K562 (cell line): ENCODE data around the gene ANKLE1. TPM values are rescaled to one million over a fixed set of nuclear protein-coding genes. Genes with fewer than 3 reads are reported as not detected.

Experiments
- FOXA1 ChIP-seq: fragments of 450-650 bp; IDR thresholded peaks from 2 replicates; pipeline ENCODE4 v1.6.1; 2016; ENCODE audit warnings: mild to moderate bottlenecking, borderline replicate concordance
- FOXM1 ChIP-seq, 2 experiments: fragments of 450-650 bp in 1 of 2; sonication (generic) in 1 of 2; formaldehyde crosslinking in 1 of 2; IDR thresholded peaks; 2 replicates each; pipeline versions ENCODE4 v1.6.1 to v1.9.0; 2017 to 2022; ENCODE audit warnings: low read depth in 2 of 2, mild to moderate bottlenecking in 2 of 2, missing genetic modification reagents in 1 of 2, moderate library complexity in 1 of 2
- GATAD2A ChIP-seq: fragments of 450-650 bp; IDR thresholded peaks from 2 replicates; pipeline ENCODE4 v1.6.1; 2017
- LARP7 ChIP-seq: fragments of 450-650 bp; IDR thresholded peaks from 2 replicates; pipeline ENCODE4 v1.6.1; 2016
- MAZ ChIP-seq, 2 experiments: fragments of 450-650 bp in 1 of 2; sonication (generic) in 1 of 2; formaldehyde crosslinking; IDR thresholded peaks in 1 of 2; conservative IDR thresholded peaks in 1 of 2; 2 replicates each; pipeline versions ENCODE4 v1.4.0 to v1.5.0; 2020; ENCODE audit warnings: mild to moderate bottlenecking in 1 of 2, missing genetic modification reagents in 1 of 2
- MITF ChIP-seq: IDR thresholded peaks from 2 replicates; pipeline ENCODE4 v1.6.1; 2014; ENCODE audit warnings: antibody characterized with exemption
- RBBP5 ChIP-seq: fragments of 200-600 bp; sonication (generic); IDR thresholded peaks from 2 replicates; pipeline ENCODE4 v1.6.1; 2012; ENCODE audit warnings: borderline replicate concordance, mild to moderate bottlenecking, low read length, control low read depth, inconsistent platforms; ENCODE audit not compliant: insufficient read depth, poor library complexity, severe bottlenecking
- VEZF1 ChIP-seq: fragments of 200-800 bp; sonication (Bioruptor generic); IDR thresholded peaks from 2 replicates; pipeline ENCODE4 v1.6.1; 2017; ENCODE audit warnings: missing genetic modification characterization, missing compliant biosample characterization
- ZNF140 ChIP-seq: fragments of 250-450 bp; sonication (Bioruptor Pico); IDR thresholded peaks from 2 replicates; pipeline ENCODE4 v1.8.0; 2021; ENCODE audit warnings: moderate library complexity, mild to moderate bottlenecking, inconsistent platforms
- ZNF197 ChIP-seq: fragments of 200-800 bp; sonication (Bioruptor generic); IDR thresholded peaks from 2 replicates; pipeline ENCODE4 v1.6.1; 2016; ENCODE audit warnings: low read depth, missing genetic modification characterization, missing compliant biosample characterization
- ZNF408 ChIP-seq: fragments of 250-450 bp; sonication (Bioruptor Pico); IDR thresholded peaks from 2 replicates; pipeline ENCODE4 v1.4.0; 2020; ENCODE audit warnings: low read depth, mild to moderate bottlenecking, moderate library complexity
- ZNF740 ChIP-seq, 3 experiments: fragments of 200-800 bp in 1 of 3; sonication (Bioruptor generic) in 1 of 3; sonication (generic) in 1 of 3; formaldehyde crosslinking in 1 of 3; IDR thresholded peaks; 2 replicates each; pipeline versions ENCODE4 v1.6.1 to v1.8.0; 2016 to 2022; ENCODE audit warnings: mild to moderate bottlenecking in 2 of 3, missing compliant biosample characterization in 2 of 3, missing genetic modification characterization in 2 of 3, missing genetic modification reagents in 1 of 3
- ZNF780A ChIP-seq: fragments of 250-450 bp; sonication (Bioruptor Pico); IDR thresholded peaks from 2 replicates; pipeline ENCODE4 v1.5.0; 2021; ENCODE audit warnings: mild to moderate bottlenecking
- polyA plus RNA-seq, 8 experiments: library from polyadenylated mRNA; depleted of rRNA in 4 of 8; stranded (reverse) in 5 of 8; unstranded in 3 of 8; fragments of >200 nt; fragmentation: Nextera tagmentation in 2 of 8; fragmentation: Illumina TruSeq in 1 of 8; extraction: Ambion mirVana in 2 of 8; extraction: Trizol in 1 of 8; gene quantifications; 2 replicates each; pipeline versions ENCODE4 v1.2.1 to v1.2.3, GENCODE V29; 2011 to 2014; ENCODE audit warnings: inconsistent platforms in 1 of 8, missing spikeins in 1 of 8
- total RNA-seq, 7 experiments: library from RNA; depleted of rRNA in 6 of 7; stranded (reverse); fragments of >200 nt in 6 of 7; fragmentation: Illumina TruSeq in 2 of 7; extraction: Trizol in 2 of 7; gene quantifications; 2 replicates each; pipeline versions ENCODE4 v1.2.1 to v1.2.3, GENCODE V29; 2011 to 2021; ENCODE audit warnings: low replicate concordance in 1 of 7
- TF ChIP-seq, protein P1 (sequence below): fragments of 450-650 bp; formaldehyde crosslinking; IDR thresholded peaks from 2 replicates; pipeline ENCODE4 v1.4.0; 2020; ENCODE audit warnings: mild to moderate bottlenecking, moderate library complexity
- TF ChIP-seq, protein P2 (sequence below): fragments of 250-450 bp; sonication (Bioruptor Pico); IDR thresholded peaks from 2 replicates; pipeline ENCODE4 v1.4.0; 2020; ENCODE audit warnings: mild to moderate bottlenecking, moderate library complexity, borderline replicate concordance

The ANKLE1 gene
- total and polyA plus RNA-seq, 9 of the 15 experiments (the other 6 are each of a cell fraction or from before 2014, with no cell fraction given), result 0.63 to 9.2 (median 2.9) TPM

- no peak for TF ChIP-seq RBBP5
- TF ChIP-seq, protein P1, sequence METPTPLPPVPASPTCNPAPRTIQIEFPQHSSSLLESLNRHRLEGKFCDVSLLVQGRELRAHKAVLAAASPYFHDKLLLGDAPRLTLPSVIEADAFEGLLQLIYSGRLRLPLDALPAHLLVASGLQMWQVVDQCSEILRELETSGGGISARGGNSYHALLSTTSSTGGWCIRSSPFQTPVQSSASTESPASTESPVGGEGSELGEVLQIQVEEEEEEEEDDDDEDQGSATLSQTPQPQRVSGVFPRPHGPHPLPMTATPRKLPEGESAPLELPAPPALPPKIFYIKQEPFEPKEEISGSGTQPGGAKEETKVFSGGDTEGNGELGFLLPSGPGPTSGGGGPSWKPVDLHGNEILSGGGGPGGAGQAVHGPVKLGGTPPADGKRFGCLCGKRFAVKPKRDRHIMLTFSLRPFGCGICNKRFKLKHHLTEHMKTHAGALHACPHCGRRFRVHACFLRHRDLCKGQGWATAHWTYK (CRISPR knock-in tag), result no peak
- TF ChIP-seq FOXM1 (IDR thresholded peaks at IDR 0.05; ENCODE audit: low read depth), result no peak; the same call in 1 of the 2 replicates
- no peak for TF ChIP-seq FOXM1 (CRISPR knock-in tag; IDR thresholded peaks at IDR 0.05; ENCODE audit: low read depth)
- TF ChIP-seq MITF, result no peak
- TF ChIP-seq ZNF140 (CRISPR knock-in tag), result no peak
- no peak; the same call in 1 of the 2 replicates for TF ChIP-seq VEZF1 (CRISPR knock-in tag)
- TF ChIP-seq ZNF408 (CRISPR knock-in tag), result no peak
- TF ChIP-seq MAZ (CRISPR knock-in tag; conservative IDR thresholded peaks at IDR 0.05 in 1 of 2, IDR thresholded peaks at IDR 0.05 in 1 of 2), result peak in 1 of 2 experiments; percentile 32; a peak in 1 of 4 replicates
- TF ChIP-seq LARP7, result no peak
- TF ChIP-seq GATAD2A, result no peak
- TF ChIP-seq, protein P2, sequence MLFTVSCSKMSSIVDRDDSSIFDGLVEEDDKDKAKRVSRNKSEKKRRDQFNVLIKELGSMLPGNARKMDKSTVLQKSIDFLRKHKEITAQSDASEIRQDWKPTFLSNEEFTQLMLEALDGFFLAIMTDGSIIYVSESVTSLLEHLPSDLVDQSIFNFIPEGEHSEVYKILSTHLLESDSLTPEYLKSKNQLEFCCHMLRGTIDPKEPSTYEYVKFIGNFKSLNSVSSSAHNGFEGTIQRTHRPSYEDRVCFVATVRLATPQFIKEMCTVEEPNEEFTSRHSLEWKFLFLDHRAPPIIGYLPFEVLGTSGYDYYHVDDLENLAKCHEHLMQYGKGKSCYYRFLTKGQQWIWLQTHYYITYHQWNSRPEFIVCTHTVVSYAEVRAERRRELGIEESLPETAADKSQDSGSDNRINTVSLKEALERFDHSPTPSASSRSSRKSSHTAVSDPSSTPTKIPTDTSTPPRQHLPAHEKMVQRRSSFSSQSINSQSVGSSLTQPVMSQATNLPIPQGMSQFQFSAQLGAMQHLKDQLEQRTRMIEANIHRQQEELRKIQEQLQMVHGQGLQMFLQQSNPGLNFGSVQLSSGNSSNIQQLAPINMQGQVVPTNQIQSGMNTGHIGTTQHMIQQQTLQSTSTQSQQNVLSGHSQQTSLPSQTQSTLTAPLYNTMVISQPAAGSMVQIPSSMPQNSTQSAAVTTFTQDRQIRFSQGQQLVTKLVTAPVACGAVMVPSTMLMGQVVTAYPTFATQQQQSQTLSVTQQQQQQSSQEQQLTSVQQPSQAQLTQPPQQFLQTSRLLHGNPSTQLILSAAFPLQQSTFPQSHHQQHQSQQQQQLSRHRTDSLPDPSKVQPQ, result no peak
- TF ChIP-seq ZNF197 (CRISPR knock-in tag), result no peak
- no peak for TF ChIP-seq ZNF780A (CRISPR knock-in tag)
- TF ChIP-seq FOXA1, result no peak
- peak; percentile 4 for TF ChIP-seq ZNF740 (CRISPR knock-in tag; IDR thresholded peaks at IDR 0.05)
- no peak for TF ChIP-seq ZNF740 (tag; IDR thresholded peaks at IDR 0.05)
Observed at GRCh38 chr19:17332677-17333581, 51.2 kb downstream of the ANKLE1 start (continued).
